CD4-positive, alpha-beta memory T cell (primary cell): ENCODE results near the gene NGEF. TPM values are rescaled to one million over a fixed set of nuclear protein-coding genes. Genes with fewer than 3 reads are reported as not detected.
"Not testable (repeated sequence)": the region's sequence is repeated elsewhere in the genome, so short reads cannot be mapped to it uniquely, and the experiment has no call there.

Experiments
- CTCF ChIA-PET: fragments of 350-600 bp; sonication (Branson Sonifier 250); formaldehyde crosslinking; loops from one replicate; lab custom pipeline; 2021; ENCODE audit warnings: inconsistent platforms; ENCODE audit not compliant: partially characterized antibody; lab: Charles Lee
- POLR2A ChIA-PET: fragments of 350-600 bp; sonication (Branson Sonifier 250); formaldehyde crosslinking; loops from one replicate; lab custom pipeline; 2021; ENCODE audit not compliant: partially characterized antibody; lab: Charles Lee
- DNase-seq, 5 donors: peaks; one replicate each; pipeline versions ENCODE4 v3.0.0 to v3.0.0-alpha.2; 2020 to 2022; ENCODE audit warnings: mixed read lengths in 1 of 5
- H3K27ac ChIP-seq: one replicate; pipeline ENCODE4 v1.7.0; 2013; ENCODE audit warnings: low read depth, low read length
- H3K27me3 ChIP-seq: 2 replicates; pipeline ENCODE4 v1.7.0; 2013; ENCODE audit warnings: mild to moderate bottlenecking, low read length, moderate library complexity; ENCODE audit not compliant: insufficient read depth
- H3K36me3 ChIP-seq: 2 replicates; pipeline ENCODE4 v1.7.0; 2013; ENCODE audit warnings: mild to moderate bottlenecking, low read length, moderate library complexity; ENCODE audit not compliant: insufficient read depth
- H3K4me1 ChIP-seq: 2 replicates; pipeline ENCODE4 v1.7.0; 2013; ENCODE audit warnings: mild to moderate bottlenecking, low read length, moderate library complexity; ENCODE audit not compliant: insufficient read depth
- H3K4me3 ChIP-seq, 2 donors: one replicate each; pipeline ENCODE4 v1.7.0; 2013; ENCODE audit warnings: low read length in 2 of 2, mild to moderate bottlenecking in 1 of 2
- H3K9me3 ChIP-seq, 2 donors: one replicate each; pipeline ENCODE4 v1.7.0; 2013; ENCODE audit warnings: low read length in 2 of 2, control low read depth in 1 of 2; ENCODE audit not compliant: control insufficient read depth in 1 of 2
- H3K27ac Mint-ChIP-seq, 7 donors: one replicate each; pipeline ENCODE4 v1.8.0; 2020 to 2021; ENCODE audit warnings: mixed read lengths in 7 of 7, mild to moderate bottlenecking in 6 of 7, inconsistent platforms in 3 of 7, moderate library complexity in 3 of 7
- H3K27me3 Mint-ChIP-seq, 2 donors: one replicate each; pipeline ENCODE4 v1.8.0; 2020 to 2021; ENCODE audit warnings: mixed read lengths in 2 of 2
- H3K36me3 Mint-ChIP-seq, 2 donors: one replicate each; pipeline ENCODE4 v1.8.0; 2020 to 2021; ENCODE audit warnings: mixed read lengths in 2 of 2, inconsistent platforms in 1 of 2, mild to moderate bottlenecking in 1 of 2
- H3K4me1 Mint-ChIP-seq, 4 donors: one replicate each; pipeline ENCODE4 v1.8.0; 2020 to 2021; ENCODE audit warnings: mixed read lengths in 4 of 4, mild to moderate bottlenecking in 1 of 4
- H3K4me3 Mint-ChIP-seq, 8 donors: one replicate each; pipeline ENCODE4 v1.8.0; 2020 to 2021; ENCODE audit warnings: mixed read lengths in 8 of 8, mild to moderate bottlenecking in 7 of 8, moderate library complexity in 6 of 8, inconsistent platforms in 3 of 8
- H3K9me3 Mint-ChIP-seq, 8 donors: one replicate each; pipeline ENCODE4 v1.8.0; 2020 to 2021; ENCODE audit warnings: mixed read lengths in 8 of 8, mild to moderate bottlenecking in 5 of 8, inconsistent platforms in 3 of 8, moderate library complexity in 1 of 8
- intact Hi-C: fragments of 100-400 bp; cut with micrococcal nuclease; formaldehyde crosslinking; loops from one replicate; pipeline ENCODE4 v1.15.1; 2023
- polyA plus RNA-seq, 2 donors: library from polyadenylated mRNA; unstranded; fragments of 300-500 nt; fragmentation: Illumina TruSeq; gene quantifications; one replicate each; pipeline ENCODE4 v1.2.3, GENCODE V29; 2021
- total RNA-seq, 2 experiments: library from RNA; stranded (reverse); gene quantifications; one replicate each; pipeline ENCODE4 v1.2.3, GENCODE V29; 2021

NGEF gene
- total and polyA plus RNA-seq, 4 experiments from 2014 or later: not detected

- no peak for DNase-seq
- Mint-ChIP-seq H3K9me3 (no peaks in the 10 kb centered on the region), H3K4me3 (no peak overlapping the region), H3K27me3 (no peaks in the 10 kb centered on the region), H3K27ac (no peak overlapping the region), H3K36me3 (peaks cover 38 to 49% of the 10 kb centered on the region in 2 donors), H3K4me1 (peaks cover 0 to 3% (median 0%) of the 10 kb centered on the region in 4 donors)
- CTCF ChIA-PET: no interaction called here
- H3K4me3 ChIP-seq: no peak overlapping the region
- H3K27me3 ChIP-seq: no peaks in the 10 kb centered on the region
- H3K36me3 ChIP-seq: peaks cover 18% of the 10 kb centered on the region
- intact Hi-C loops: no loop called here
- no peaks in the 10 kb centered on the region for H3K9me3 ChIP-seq
- H3K4me1 ChIP-seq: no peaks in the 10 kb centered on the region
- POLR2A ChIA-PET: no interaction called here
- H3K27ac ChIP-seq: no peak overlapping the region
These were observed 152.3 kb downstream of the NGEF start for GRCh38 chr2:232860593-232861241.

GRCh38 chr2:232859385-232859916 lies 153.6 kb downstream of the NGEF start:
- Histone ChIP-seq H3K4me3 (no peak overlapping the region), H3K27me3 (no peaks in the 10 kb centered on the region), H3K36me3 (peaks cover 18% of the 10 kb centered on the region), H3K9me3 (no peaks in the 10 kb centered on the region), H3K27ac (no peak overlapping the region), H3K4me1 (no peaks in the 10 kb centered on the region)
- Mint-ChIP-seq H3K36me3 (peaks cover 38 to 58% of the 10 kb centered on the region in 2 donors), H3K27me3 (no peaks in the 10 kb centered on the region), H3K4me1 (peaks cover 0 to 3% (median 0%) of the 10 kb centered on the region in 4 donors), H3K4me3 (no peak overlapping the region), H3K9me3 (no peaks in the 10 kb centered on the region), H3K27ac (peak overlapping the region in 2 of 7 donors; percentile 3 to 94)
- POLR2A ChIA-PET: no interaction called here
- CTCF ChIA-PET: no interaction called here
- intact Hi-C loops: loop anchor here (10.0 kb wide), 1 partner anchor 195 kb away; no protein-coding TSS in a partner anchor
- DNase-seq: no peak

- H3K36me3 ChIP-seq: peaks cover 18% of the 10 kb centered on the region
- H3K9me3 Mint-ChIP-seq: no peaks in the 10 kb centered on the region
- H3K27me3 ChIP-seq: no peaks in the 10 kb centered on the region
- H3K27ac ChIP-seq: no peak overlapping the region
- DNase-seq: no peak
- ChIA-PET POLR2A (no interaction called here), CTCF (no interaction called here)
- H3K36me3 Mint-ChIP-seq: peaks cover 41 to 73% of the 10 kb centered on the region in 2 donors
- H3K9me3 ChIP-seq: no peaks in the 10 kb centered on the region
- H3K4me1 Mint-ChIP-seq: no peaks in the 10 kb centered on the region
- H3K4me3 Mint-ChIP-seq: no peak overlapping the region
- H3K4me3 ChIP-seq: no peak overlapping the region
- intact Hi-C loops: loop anchor here (10.0 kb wide), 1 partner anchor 198 kb away; no protein-coding TSS in a partner anchor
- H3K27ac Mint-ChIP-seq: no peak overlapping the region
- H3K27me3 Mint-ChIP-seq: no peaks in the 10 kb centered on the region
- no peaks in the 10 kb centered on the region for H3K4me1 ChIP-seq
These were observed 155.9 kb downstream of the NGEF start for GRCh38 chr2:232857158-232857563.

- Mint-ChIP-seq H3K9me3 (no peaks in the 10 kb centered on the region), H3K4me1 (no peaks in the 10 kb centered on the region), H3K27ac (peak overlapping the region in 1 of 7 donors; percentile 35), H3K4me3 (no peak overlapping the region), H3K27me3 (no peaks in the 10 kb centered on the region), H3K36me3 (peaks cover 37 to 81% of the 10 kb centered on the region in 2 donors)
- ChIA-PET CTCF (interaction anchor here (0.6 to 2.1 kb wide), 5 partner anchors 12 to 414 kb away, joined by 3 to 13 read pairs (median 5); partner anchors contain the start of gene ATG16L1), POLR2A (interaction anchor here (1.2 kb wide), 1 partner anchor 396 kb away, joined by 4 read pairs; no protein-coding TSS in a partner anchor)
- H3K4me1 ChIP-seq: no peaks in the 10 kb centered on the region
- intact Hi-C loops: loop anchor here (10.0 kb wide), 1 partner anchor 201 kb away; no protein-coding TSS in a partner anchor
- DNase-seq: no peak
- H3K9me3 ChIP-seq: no peaks in the 10 kb centered on the region
- no peak overlapping the region for H3K4me3 ChIP-seq
- no peaks in the 10 kb centered on the region for H3K27me3 ChIP-seq
- H3K36me3 ChIP-seq: peaks cover 39% of the 10 kb centered on the region
- H3K27ac ChIP-seq: no peak overlapping the region
These were observed 159.0 kb downstream of the NGEF start for GRCh38 chr2:232854082-232854481.

- H3K27me3 Mint-ChIP-seq: no peaks in the 10 kb centered on the region
- no peaks in the 10 kb centered on the region for H3K9me3 Mint-ChIP-seq
- no peak overlapping the region for H3K4me3 ChIP-seq
- intact Hi-C loops: loop anchor here (1.0 to 10.0 kb wide), 3 partner anchors 202 to 591 kb away; partner anchors contain the start of gene ATG16L1
- H3K4me1 Mint-ChIP-seq: no peaks in the 10 kb centered on the region
- peak in 1 of 5 donors; percentile 4 for DNase-seq
- H3K27ac ChIP-seq: no peak overlapping the region
- H3K27me3 ChIP-seq: no peaks in the 10 kb centered on the region
- POLR2A ChIA-PET: interaction anchor here (1.2 to 1.4 kb wide), 2 partner anchors 10 to 398 kb away, joined by 4 read pairs; no protein-coding TSS in a partner anchor
- H3K4me3 Mint-ChIP-seq: no peak overlapping the region
- CTCF ChIA-PET: interaction anchor here (0.9 to 2.1 kb wide), 12 partner anchors 9 to 566 kb away, joined by 3 to 13 read pairs (median 3); partner anchors contain the start of gene ATG16L1
- H3K27ac Mint-ChIP-seq: peak overlapping the region in 4 of 7 donors; percentile 4 to 38 (median 21)
- no peaks in the 10 kb centered on the region for H3K4me1 ChIP-seq
- H3K9me3 ChIP-seq: no peaks in the 10 kb centered on the region
- H3K36me3 ChIP-seq: peaks cover 48% of the 10 kb centered on the region
- H3K36me3 Mint-ChIP-seq: peaks cover 33 to 80% of the 10 kb centered on the region in 2 donors
These were observed 160.4 kb downstream of the NGEF start for GRCh38 chr2:232852676-232853075.

GRCh38 chr2:232852081-232852480 lies 161.0 kb downstream of the NGEF start:
- H3K36me3 ChIP-seq: peaks cover 48% of the 10 kb centered on the region
- CTCF ChIA-PET: interaction anchor here (1.1 to 2.1 kb wide), 7 partner anchors 18 to 567 kb away, joined by 3 to 13 read pairs (median 4); partner anchors contain the start of gene ATG16L1
- not testable (repeated sequence) for H3K27me3 ChIP-seq, H3K4me1 ChIP-seq, H3K4me3 Mint-ChIP-seq, H3K27ac ChIP-seq, H3K27me3 Mint-ChIP-seq, H3K4me1 Mint-ChIP-seq, DNase-seq, H3K4me3 ChIP-seq, H3K9me3 ChIP-seq, H3K9me3 Mint-ChIP-seq
- H3K36me3 Mint-ChIP-seq: peaks cover 31 to 79% of the 10 kb centered on the region in 2 donors
- POLR2A ChIA-PET: interaction anchor here (1.4 kb wide), 1 partner anchor 10 kb away, joined by 4 read pairs; no protein-coding TSS in a partner anchor
- H3K27ac Mint-ChIP-seq: peak overlapping the region in 5 of 7 donors; percentile 9 to 94 (median 50)
- intact Hi-C loops: loop anchor here (10.0 kb wide), 1 partner anchor 203 kb away; no protein-coding TSS in a partner anchor

- Mint-ChIP-seq H3K27ac (peak overlapping the region in 1 of 7 donors; percentile 44), H3K27me3 (no peaks in the 10 kb centered on the region), H3K9me3 (no peaks in the 10 kb centered on the region), H3K36me3 (peaks cover 41 to 84% of the 10 kb centered on the region in 2 donors), H3K4me3 (no peak overlapping the region), H3K4me1 (no peaks in the 10 kb centered on the region)
- Histone ChIP-seq H3K9me3 (no peaks in the 10 kb centered on the region), H3K27me3 (no peaks in the 10 kb centered on the region), H3K4me3 (no peak overlapping the region), H3K27ac (no peak overlapping the region), H3K36me3 (peaks cover 56% of the 10 kb centered on the region), H3K4me1 (no peaks in the 10 kb centered on the region)
- no peak for DNase-seq
- POLR2A ChIA-PET: no interaction called here
- intact Hi-C loops: loop anchor here (10.0 kb wide), 1 partner anchor 205 kb away; no protein-coding TSS in a partner anchor
- CTCF ChIA-PET: interaction anchor here (1.8 kb wide), 1 partner anchor 13 kb away, joined by 5 read pairs; no protein-coding TSS in a partner anchor
These were observed 163.0 kb downstream of the NGEF start for GRCh38 chr2:232850039-232850438.
